ENCODE data around the gene LEMD2. TPM values are rescaled to one million over a fixed set of nuclear protein-coding genes. Genes with fewer than 3 reads are reported as not detected.
A peak's percentile ranks its signal among the peaks of the same experiment; 100 is the strongest.

The LEMD2 gene
- total RNA-seq, 1 donor: 59.2 TPM

- DNase-seq (ENCODE audit: low read depth): no peak
- TF ChIP-seq, protein P1, sequence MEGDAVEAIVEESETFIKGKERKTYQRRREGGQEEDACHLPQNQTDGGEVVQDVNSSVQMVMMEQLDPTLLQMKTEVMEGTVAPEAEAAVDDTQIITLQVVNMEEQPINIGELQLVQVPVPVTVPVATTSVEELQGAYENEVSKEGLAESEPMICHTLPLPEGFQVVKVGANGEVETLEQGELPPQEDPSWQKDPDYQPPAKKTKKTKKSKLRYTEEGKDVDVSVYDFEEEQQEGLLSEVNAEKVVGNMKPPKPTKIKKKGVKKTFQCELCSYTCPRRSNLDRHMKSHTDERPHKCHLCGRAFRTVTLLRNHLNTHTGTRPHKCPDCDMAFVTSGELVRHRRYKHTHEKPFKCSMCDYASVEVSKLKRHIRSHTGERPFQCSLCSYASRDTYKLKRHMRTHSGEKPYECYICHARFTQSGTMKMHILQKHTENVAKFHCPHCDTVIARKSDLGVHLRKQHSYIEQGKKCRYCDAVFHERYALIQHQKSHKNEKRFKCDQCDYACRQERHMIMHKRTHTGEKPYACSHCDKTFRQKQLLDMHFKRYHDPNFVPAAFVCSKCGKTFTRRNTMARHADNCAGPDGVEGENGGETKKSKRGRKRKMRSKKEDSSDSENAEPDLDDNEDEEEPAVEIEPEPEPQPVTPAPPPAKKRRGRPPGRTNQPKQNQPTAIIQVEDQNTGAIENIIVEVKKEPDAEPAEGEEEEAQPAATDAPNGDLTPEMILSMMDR (IDR thresholded peaks at IDR 0.05; ENCODE audit: insufficient read depth, low read depth, low read length): no peak
- no peak overlapping the region for H3K4me3 ChIP-seq (ENCODE audit: low read depth, low read length)
These were observed 29.4 kb upstream of the LEMD2 start for GRCh38 chr6:33818293-33818692.

DNA sequence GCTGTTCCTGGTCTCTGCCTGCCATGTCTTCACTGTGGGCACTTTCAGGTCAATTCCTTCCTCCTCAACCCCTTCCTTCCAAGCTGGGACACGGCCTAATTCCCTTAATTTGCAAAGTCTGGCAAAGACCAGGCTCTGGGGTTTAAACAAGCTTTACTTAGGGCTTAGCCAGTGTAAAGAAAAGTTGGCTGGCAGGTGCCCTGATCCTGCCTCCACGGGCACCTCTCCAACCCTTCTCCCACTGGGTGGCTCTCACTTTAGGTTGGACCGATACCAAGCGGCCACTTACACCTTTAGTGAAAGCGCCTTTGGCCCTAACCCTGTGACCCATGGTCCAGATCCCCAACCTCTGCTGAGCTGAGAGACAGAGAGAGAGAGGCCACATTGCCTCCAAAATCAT is 28.6 kb upstream of the LEMD2 start:
- no peak for DNase-seq (ENCODE audit: low read depth)
- TF ChIP-seq, protein P1 (IDR thresholded peaks at IDR 0.05; ENCODE audit: insufficient read depth, low read depth, low read length): no peak
- H3K4me3 ChIP-seq (ENCODE audit: low read depth, low read length): no peak overlapping the region

- H3K4me3 ChIP-seq (ENCODE audit: low read depth, low read length): no peak overlapping the region
- TF ChIP-seq, protein P1 (IDR thresholded peaks at IDR 0.05; ENCODE audit: insufficient read depth, low read depth, low read length): no peak
- no peak for DNase-seq (ENCODE audit: low read depth)
These were observed 28.0 kb upstream of the LEMD2 start for GRCh38 chr6:33816911-33817310.

DNA sequence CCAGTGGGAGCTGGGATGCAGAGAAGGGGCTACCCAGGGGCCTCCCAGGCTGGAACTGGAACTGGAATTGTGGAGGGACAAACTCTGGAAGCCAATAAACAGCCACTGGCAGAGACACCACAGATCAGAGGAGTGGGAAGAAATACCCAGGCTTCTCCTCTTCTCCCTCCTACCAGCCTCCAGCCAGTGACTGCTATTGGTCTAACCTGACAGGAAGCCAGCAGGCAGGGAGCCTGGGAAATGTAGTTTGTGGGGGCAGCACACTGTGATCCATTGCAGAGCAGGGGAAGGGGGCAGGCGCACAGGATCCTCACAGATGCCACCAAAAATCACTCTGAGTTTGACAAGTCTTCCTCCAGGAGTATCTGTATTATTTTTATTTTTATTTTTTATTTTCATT is 26.9 kb upstream of the LEMD2 start:
- no peak overlapping the region for H3K4me3 ChIP-seq (ENCODE audit: low read depth, low read length)
- peak; percentile 13 for DNase-seq (ENCODE audit: low read depth)
- TF ChIP-seq, protein P1 (IDR thresholded peaks at IDR 0.05; ENCODE audit: insufficient read depth, low read depth, low read length): no peak

- no peak for DNase-seq (ENCODE audit: low read depth)
- H3K4me3 ChIP-seq (ENCODE audit: low read depth, low read length): no peak overlapping the region
- TF ChIP-seq, protein P1 (IDR thresholded peaks at IDR 0.05; ENCODE audit: insufficient read depth, low read depth, low read length): no peak
These were observed 25.4 kb upstream of the LEMD2 start for GRCh38 chr6:33813990-33814985.

GRCh38 chr6:33813246-33813904 is 24.4 kb upstream of the LEMD2 start:
- DNase-seq (ENCODE audit: low read depth): no peak
- TF ChIP-seq, protein P1 (IDR thresholded peaks at IDR 0.05; ENCODE audit: insufficient read depth, low read depth, low read length): no peak

More at GRCh38 chr6:33813246-33813904, 24.4 kb upstream of the LEMD2 start:
- H3K4me3 ChIP-seq (ENCODE audit: low read depth, low read length): no peak overlapping the region
